Measurements from ENCODE around the gene BPGM.
"Not testable (repeated sequence)": the region's sequence is repeated elsewhere in the genome, so short reads cannot be mapped to it uniquely, and the experiment has no call there.

BPGM gene

GRCh38 chr7:134685250-134685649, 38.6 kb downstream of the BPGM start:
- Histone ChIP-seq H3K36me3 (ENCODE audit: insufficient read depth, low read length) (peaks cover 5% of the 10 kb centered on the region; the same call in 1 of the 2 replicates), H2AFZ (ENCODE audit: low read depth, low read length) (no peak overlapping the region), H3K4me2 (ENCODE audit: insufficient read depth, low read length) (no peak overlapping the region), H3K9me3 (ENCODE audit: insufficient read depth, low read length, severe bottlenecking) (no peaks in the 10 kb centered on the region), H3K4me3 (ENCODE audit: low read depth in 1 of 2, low read length in 2 of 2) (no peak overlapping the region), H4K20me1 (ENCODE audit: insufficient read depth, low read length) (no peaks in the 10 kb centered on the region), H3K4me1 (ENCODE audit: insufficient read depth, low read length) (no peaks in the 10 kb centered on the region), H3K79me2 (ENCODE audit: insufficient read depth, low read length) (no peaks in the 10 kb centered on the region), H3K9ac (ENCODE audit: low read depth, low read length) (no peak overlapping the region), H3K27me3 (ENCODE audit: insufficient read depth, low read length, poor library complexity) (peaks cover 5% of the 10 kb centered on the region), H3K27ac (ENCODE audit: low read length) (no peak overlapping the region)
- DNase-seq (no peak), ATAC-seq (ENCODE audit: insufficient read depth, low read depth) (no peak)
- TF ChIP-seq CTCF (IDR thresholded peaks at IDR 0.05; ENCODE audit: borderline replicate concordance, extremely low read depth, low read length, poor library complexity, severe bottlenecking) (no peak), EZH2 (IDR thresholded peaks at IDR 0.05; ENCODE audit: borderline replicate concordance, low read depth, low read length, severe bottlenecking) (no peak)

- H3K36me3 ChIP-seq (ENCODE audit: insufficient read depth, low read length) = no peaks in the 10 kb centered on the region
Measured at GRCh38 chr7:134686786-134687185, 40.1 kb downstream of the BPGM start.

GRCh38 chr7:134689550-134689949, 42.9 kb downstream of the BPGM start:
- DNase-seq; H3K9ac ChIP-seq (ENCODE audit: low read depth, low read length); H4K20me1 ChIP-seq (ENCODE audit: insufficient read depth, low read length); H3K27ac ChIP-seq (ENCODE audit: low read length); H3K36me3 ChIP-seq (ENCODE audit: insufficient read depth, low read length); H3K4me2 ChIP-seq (ENCODE audit: insufficient read depth, low read length); H3K4me3 ChIP-seq (ENCODE audit: low read depth in 1 of 2, low read length in 2 of 2); H3K9me3 ChIP-seq (ENCODE audit: insufficient read depth, low read length, severe bottlenecking); ATAC-seq (ENCODE audit: insufficient read depth, low read depth); H2AFZ ChIP-seq (ENCODE audit: low read depth, low read length); H3K27me3 ChIP-seq (ENCODE audit: insufficient read depth, low read length, poor library complexity); H3K4me1 ChIP-seq (ENCODE audit: insufficient read depth, low read length); H3K79me2 ChIP-seq (ENCODE audit: insufficient read depth, low read length): not testable (repeated sequence)

More at GRCh38 chr7:134686786-134687185, 40.1 kb downstream of the BPGM start:
- H3K27ac ChIP-seq (ENCODE audit: low read length) = no peak overlapping the region
- no peaks in the 10 kb centered on the region for H3K79me2 ChIP-seq (ENCODE audit: insufficient read depth, low read length)
- no peak for DNase-seq
- no peaks in the 10 kb centered on the region for H3K9me3 ChIP-seq (ENCODE audit: insufficient read depth, low read length, severe bottlenecking)
- no peak overlapping the region for H3K4me3 ChIP-seq (ENCODE audit: low read depth in 1 of 2, low read length in 2 of 2)
- no peak overlapping the region for H3K4me2 ChIP-seq (ENCODE audit: insufficient read depth, low read length)
- no peak overlapping the region for H3K9ac ChIP-seq (ENCODE audit: low read depth, low read length)
- no peaks in the 10 kb centered on the region for H3K4me1 ChIP-seq (ENCODE audit: insufficient read depth, low read length)
- H3K27me3 ChIP-seq (ENCODE audit: insufficient read depth, low read length, poor library complexity) = peaks cover 5% of the 10 kb centered on the region
- no peak for TF ChIP-seq EZH2 (IDR thresholded peaks at IDR 0.05; ENCODE audit: borderline replicate concordance, low read depth, low read length, severe bottlenecking)
- TF ChIP-seq CTCF (IDR thresholded peaks at IDR 0.05; ENCODE audit: borderline replicate concordance, extremely low read depth, low read length, poor library complexity, severe bottlenecking) = peak; percentile 42
- no peak overlapping the region for H2AFZ ChIP-seq (ENCODE audit: low read depth, low read length)
- H4K20me1 ChIP-seq (ENCODE audit: insufficient read depth, low read length) = no peaks in the 10 kb centered on the region
- ATAC-seq (ENCODE audit: insufficient read depth, low read depth) = no peak

GRCh38 chr7:134690016-134690415, 43.4 kb downstream of the BPGM start:
- H3K4me3 ChIP-seq (ENCODE audit: low read depth in 1 of 2, low read length in 2 of 2) = no peak overlapping the region
- H3K79me2 ChIP-seq (ENCODE audit: insufficient read depth, low read length) = no peaks in the 10 kb centered on the region
- H3K9ac ChIP-seq (ENCODE audit: low read depth, low read length) = no peak overlapping the region
- H3K4me2 ChIP-seq (ENCODE audit: insufficient read depth, low read length) = no peak overlapping the region
- no peaks in the 10 kb centered on the region for H4K20me1 ChIP-seq (ENCODE audit: insufficient read depth, low read length)
- H3K27me3 ChIP-seq (ENCODE audit: insufficient read depth, low read length, poor library complexity) = peaks cover 8% of the 10 kb centered on the region
- TF ChIP-seq CTCF (IDR thresholded peaks at IDR 0.05; ENCODE audit: borderline replicate concordance, extremely low read depth, low read length, poor library complexity, severe bottlenecking) = peak; percentile 44
- TF ChIP-seq EZH2 (IDR thresholded peaks at IDR 0.05; ENCODE audit: borderline replicate concordance, low read depth, low read length, severe bottlenecking) = no peak
- H3K27ac ChIP-seq (ENCODE audit: low read length) = no peak overlapping the region
- H3K4me1 ChIP-seq (ENCODE audit: insufficient read depth, low read length) = no peaks in the 10 kb centered on the region
- H2AFZ ChIP-seq (ENCODE audit: low read depth, low read length) = no peak overlapping the region
- ATAC-seq (ENCODE audit: insufficient read depth, low read depth) (no peak; the same call in 2 of the 3 replicates), DNase-seq (no peak)
- H3K9me3 ChIP-seq (ENCODE audit: insufficient read depth, low read length, severe bottlenecking) = no peaks in the 10 kb centered on the region
- no peaks in the 10 kb centered on the region for H3K36me3 ChIP-seq (ENCODE audit: insufficient read depth, low read length)
